GM12873 (cell line): ENCODE data around the gene TMEM129.
A peak's percentile ranks its signal among the peaks of the same experiment; 100 is the strongest.

ENCODE experiments used
- TF ChIP-seq, protein P1 (sequence below): IDR thresholded peaks from 2 replicates; pipeline ENCODE4 v1.5.1; 2012; ENCODE audit warnings: low read depth, mild to moderate bottlenecking, moderate library complexity, low read length, control low read depth; ENCODE audit not compliant: insufficient read depth; ENCODE audit errors: missing control alignments

The TMEM129 gene

DNA sequence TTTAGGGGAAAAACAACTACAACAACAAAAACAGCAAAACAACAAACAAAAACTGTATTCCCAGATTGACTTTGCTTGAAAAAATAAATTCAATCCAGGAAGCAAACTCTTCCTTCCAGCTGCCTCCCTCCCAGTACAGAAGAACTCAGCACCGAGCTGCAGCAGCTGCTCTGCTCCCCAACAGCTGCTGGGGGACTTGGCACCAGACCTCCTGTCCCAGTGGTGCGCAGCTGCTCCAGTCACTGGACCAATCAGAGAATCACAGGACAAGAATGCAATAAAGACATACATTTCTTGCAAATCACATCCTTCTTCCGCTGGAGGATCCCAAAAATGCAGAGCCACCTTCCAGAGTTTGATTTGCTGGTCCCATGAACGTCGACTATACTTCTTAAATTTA, 25.2 kb downstream of the TMEM129 start:
- TF ChIP-seq, protein P1, sequence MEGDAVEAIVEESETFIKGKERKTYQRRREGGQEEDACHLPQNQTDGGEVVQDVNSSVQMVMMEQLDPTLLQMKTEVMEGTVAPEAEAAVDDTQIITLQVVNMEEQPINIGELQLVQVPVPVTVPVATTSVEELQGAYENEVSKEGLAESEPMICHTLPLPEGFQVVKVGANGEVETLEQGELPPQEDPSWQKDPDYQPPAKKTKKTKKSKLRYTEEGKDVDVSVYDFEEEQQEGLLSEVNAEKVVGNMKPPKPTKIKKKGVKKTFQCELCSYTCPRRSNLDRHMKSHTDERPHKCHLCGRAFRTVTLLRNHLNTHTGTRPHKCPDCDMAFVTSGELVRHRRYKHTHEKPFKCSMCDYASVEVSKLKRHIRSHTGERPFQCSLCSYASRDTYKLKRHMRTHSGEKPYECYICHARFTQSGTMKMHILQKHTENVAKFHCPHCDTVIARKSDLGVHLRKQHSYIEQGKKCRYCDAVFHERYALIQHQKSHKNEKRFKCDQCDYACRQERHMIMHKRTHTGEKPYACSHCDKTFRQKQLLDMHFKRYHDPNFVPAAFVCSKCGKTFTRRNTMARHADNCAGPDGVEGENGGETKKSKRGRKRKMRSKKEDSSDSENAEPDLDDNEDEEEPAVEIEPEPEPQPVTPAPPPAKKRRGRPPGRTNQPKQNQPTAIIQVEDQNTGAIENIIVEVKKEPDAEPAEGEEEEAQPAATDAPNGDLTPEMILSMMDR: no peak

DNA sequence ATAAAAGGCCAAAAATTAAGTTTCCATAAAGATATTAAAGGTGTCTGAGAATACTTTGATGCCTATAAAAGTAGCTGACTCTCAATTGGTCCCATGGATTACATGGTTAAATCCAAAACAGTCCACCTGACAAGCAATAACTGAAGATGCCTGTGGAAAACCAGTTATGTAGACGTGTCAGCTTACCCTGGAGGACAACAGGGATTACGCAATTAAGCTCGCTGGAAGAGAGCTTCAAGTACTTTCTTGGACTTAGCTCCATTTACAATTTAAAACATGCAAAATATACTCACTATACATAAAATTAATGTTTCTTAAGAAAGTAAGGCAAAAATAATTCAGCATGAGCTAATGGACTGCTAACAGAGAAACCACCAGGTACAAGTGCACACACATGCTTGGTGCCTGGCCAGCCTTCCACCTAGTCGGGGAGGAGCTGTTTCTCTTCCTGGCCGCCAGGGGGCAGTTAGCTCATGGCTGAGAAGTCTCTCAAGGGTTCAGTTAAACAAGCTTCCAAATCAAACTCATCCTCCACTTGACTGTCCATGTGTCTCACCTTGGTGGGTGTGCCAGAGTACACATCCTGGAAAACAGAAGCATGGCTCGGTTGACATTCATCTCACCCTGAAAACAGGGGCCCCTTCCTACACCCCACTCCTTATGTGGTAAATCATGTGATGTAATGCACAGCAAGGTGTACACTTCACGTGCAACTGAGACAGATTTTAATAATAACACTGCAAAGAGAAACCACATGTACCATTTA, 27.8 kb downstream of the TMEM129 start:
- TF ChIP-seq, protein P1: peak; percentile 98

DNA sequence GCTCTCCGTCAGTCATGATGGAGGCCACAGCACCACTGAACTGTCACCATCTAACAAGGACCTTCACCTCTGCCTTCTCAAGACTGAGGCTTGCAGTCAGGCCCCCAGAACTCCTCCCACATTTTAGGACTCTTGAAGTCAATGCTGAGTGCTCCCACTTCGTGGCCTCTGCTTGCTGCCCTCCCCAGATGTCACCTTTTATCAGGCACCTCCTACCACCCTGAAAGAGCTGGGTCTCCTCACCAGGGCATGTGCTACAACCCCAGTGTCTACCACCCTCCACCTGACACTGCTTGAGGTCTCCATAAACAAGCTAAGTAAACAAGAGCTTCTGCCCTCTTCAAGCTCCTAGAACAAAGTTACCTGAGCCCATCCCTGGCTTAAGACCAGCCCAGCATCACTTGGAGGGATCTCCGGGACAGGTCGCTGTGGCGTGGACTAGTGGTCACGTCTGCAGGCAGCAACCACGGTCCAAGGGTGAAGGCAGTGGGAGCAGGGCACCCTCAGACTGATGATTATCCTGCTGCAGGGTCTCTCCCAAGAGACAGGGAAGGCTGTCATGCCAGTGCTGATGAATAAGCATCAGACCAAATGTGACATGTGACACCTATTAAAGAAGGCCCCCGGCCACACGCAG, 29.3 kb downstream of the TMEM129 start:
- TF ChIP-seq, protein P1: no peak

DNA sequence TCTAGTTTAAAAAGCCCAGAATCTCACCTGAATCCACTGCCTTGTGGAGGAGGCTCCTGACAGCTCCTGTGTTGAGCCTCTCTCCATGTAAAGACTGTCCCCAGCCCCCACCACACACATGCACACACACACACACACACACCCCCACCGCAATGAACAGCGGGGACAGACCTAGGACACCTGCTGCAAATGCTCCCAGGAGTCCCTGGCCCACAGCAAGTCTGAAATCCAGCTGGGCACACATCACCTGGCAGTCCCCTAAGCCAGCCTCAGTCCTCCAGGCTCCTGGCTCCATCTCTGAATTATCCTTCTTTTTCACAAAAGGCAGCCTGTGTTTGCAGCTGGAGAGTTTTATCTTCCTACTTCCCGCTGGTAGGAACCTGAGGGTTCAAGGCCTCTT, 30.4 kb downstream of the TMEM129 start:
- TF ChIP-seq, protein P1: no peak

DNA sequence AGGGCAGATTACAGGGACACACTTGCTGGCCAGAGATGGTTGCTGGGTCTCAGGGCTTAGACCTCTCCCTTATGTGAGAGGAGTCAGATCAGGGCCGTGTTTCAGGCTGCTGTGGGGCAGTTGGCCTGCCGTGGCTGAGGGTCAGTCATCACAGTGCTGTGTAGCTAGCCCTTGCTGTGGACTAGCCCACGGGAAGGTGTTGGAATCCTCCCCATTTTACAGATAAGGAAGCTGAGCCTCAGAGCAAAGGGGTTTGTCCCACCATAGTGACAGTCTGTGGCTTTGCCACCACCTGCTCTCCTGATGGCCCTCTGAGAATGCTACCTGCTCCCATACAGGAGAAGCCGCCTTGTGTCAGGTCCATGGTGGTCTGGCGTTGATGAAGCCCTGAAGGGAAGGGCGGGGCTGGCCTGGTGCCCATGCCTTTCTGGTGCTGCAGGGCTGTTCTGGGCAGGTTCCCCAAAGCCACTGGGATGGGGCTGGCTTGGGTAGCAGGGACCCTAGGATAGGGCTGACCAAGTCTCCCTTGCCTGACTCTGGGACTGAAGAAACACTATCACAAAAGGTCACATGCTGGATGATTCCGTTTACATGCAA, 34.6 kb downstream of the TMEM129 start:
- TF ChIP-seq, protein P1: no peak

DNA sequence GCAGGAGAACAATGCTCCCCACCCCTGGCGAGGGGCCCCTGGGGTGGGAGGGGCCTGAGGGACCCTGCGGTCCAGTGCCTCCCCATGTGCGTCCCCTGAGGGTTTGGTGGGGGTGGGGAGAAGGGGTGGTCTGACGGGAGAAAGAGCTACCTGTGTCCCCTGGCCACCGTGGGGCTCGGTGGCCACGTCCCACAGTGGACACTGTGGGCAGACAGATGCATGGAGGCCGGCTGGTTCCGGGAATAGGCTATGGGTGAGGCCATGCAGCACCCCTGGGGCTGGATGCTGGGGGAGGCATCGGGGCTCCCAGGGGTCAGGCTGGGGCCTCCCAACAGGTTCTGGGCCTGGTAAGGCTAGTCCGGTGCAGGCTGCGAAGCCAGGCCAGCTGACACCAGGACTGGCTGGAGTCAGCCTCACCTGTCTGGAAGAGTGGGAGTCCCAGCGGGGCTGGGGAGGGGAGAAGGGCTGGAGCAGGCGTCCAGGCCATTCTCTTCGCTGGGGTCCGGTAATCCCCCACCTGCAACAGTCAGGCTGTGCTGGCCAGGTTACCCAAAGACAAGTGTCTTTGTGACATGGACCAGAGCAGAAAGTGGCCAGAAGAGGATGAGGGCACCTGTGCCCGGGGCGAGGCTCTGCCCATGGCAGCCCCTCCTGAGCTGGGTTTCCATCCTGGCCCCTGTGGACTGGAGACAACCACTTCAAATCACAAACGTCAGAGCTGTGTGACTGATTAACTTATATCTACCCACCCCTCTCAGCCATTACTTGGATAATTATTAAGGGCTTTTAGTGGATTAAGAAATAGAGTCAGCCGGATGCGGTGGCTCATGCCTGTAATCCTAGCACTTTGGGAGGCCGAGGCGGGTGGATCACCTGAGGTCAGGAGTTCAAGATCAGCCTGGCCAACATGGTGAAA, 35.6 kb downstream of the TMEM129 start:
- TF ChIP-seq, protein P1: no peak
